GM21717 (cell line): Measurements from ENCODE around the gene PNMA8A.

ENCODE experiments used
- ATAC-seq: cut with Tn5 transposase; IDR thresholded peaks from one replicate; pipeline ENCODE4 v1.9.1; 2021; ENCODE audit warnings: mild to moderate bottlenecking, moderate library complexity; ENCODE audit not compliant: unreplicated experiment

The PNMA8A gene

GRCh38 chr19:46492841-46493235 lies 21.5 kb upstream of the PNMA8A start:
- ATAC-seq: no peak

GRCh38 chr19:46491975-46492682 lies 20.8 kb upstream of the PNMA8A start:
- ATAC-seq: no peak

DNA sequence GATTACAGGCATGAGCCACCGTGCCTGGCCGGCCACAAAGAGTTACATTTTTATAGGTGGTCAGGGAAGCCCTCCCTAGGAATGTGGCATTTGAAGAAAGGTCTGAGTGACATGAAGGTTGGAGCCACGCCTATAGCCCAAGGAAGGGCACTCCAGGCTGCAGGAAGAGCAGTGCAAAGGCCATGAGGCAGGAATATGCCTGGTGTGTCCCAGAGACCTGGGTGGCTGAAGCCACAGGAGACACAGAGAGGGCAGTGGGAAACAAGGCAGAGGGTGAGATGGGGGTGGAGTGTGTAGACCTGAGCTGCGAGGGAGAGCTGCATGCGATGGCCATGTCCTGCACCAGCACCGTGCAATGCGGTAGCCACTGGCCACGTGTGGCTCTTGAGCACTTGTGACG lies 19.4 kb upstream of the PNMA8A start:
- no peak for ATAC-seq

DNA sequence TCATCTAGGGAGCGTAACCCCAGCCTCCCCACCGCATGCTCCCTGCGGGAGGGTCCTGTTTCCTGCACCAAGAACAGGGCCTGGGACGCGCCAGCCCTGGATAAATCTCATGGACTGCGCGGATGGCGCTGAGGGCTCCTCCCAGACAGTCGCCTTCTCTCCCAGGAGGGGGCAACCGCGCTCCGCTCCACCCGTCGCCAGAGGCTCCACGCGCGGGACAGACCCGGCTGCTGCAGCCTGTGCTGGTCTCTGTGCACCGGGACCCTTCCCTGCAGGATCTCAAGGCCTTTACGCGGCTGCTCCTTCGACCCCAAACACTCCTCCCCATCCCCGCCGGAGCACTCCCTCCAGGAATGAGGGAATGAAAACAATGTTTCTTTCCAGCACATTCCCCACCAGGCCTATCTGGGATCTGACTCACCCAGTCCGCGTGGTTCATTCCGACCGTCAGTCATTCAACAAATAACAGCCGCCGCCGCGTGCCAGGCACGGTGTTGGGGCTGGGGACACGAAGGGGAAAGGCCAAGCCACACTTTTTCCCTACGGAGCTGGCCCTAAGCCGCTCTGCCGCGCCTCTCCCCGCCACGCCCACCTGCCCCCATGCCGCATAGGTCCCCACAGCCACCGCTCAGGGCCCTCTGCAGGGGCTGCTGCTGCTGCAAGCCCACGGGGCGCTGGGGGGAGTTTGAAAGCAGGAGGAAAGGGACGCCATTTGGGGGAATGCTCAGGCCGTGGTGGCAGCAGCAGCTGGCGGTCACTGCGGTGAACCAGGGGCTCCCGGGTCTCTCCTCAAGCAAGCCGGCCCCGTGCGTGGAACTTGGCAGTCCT lies 18.3 kb upstream of the PNMA8A start:
- ATAC-seq: no peak

- no peak for ATAC-seq
These were observed 17.2 kb upstream of the PNMA8A start for GRCh38 chr19:46488551-46488950.

- ATAC-seq: no peak
These were observed 16.6 kb upstream of the PNMA8A start for GRCh38 chr19:46487802-46488445.

DNA sequence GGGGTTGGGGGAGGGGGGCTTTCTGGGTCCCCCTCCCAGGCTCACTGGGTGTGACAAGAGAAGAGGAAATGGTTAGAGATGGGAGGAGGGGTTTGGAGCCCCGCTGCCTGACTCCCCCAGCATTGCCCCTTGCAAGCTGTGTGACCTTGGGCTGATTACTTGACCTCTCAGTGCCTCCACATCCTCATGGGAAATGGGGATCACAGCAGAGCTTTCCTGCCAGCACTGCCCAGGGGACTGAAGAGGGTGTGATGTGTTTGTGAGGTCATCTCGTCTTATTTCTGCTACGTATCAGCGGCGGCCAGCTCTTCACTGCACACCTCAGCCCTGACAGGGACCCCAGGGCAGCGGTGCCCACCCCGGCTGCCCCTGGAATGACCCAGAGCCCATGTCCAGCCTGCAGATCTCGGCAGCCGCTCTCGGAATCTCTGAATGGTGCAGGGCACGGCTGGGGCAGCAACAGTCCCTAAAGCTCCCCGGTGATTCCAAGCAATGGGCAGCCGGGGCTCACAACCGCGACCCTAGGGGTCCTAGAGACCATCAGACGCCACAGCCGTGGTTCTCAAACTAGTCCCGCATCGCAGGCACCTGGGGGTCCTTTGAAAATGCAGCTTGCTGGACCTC lies 15.9 kb upstream of the PNMA8A start:
- no peak for ATAC-seq

DNA sequence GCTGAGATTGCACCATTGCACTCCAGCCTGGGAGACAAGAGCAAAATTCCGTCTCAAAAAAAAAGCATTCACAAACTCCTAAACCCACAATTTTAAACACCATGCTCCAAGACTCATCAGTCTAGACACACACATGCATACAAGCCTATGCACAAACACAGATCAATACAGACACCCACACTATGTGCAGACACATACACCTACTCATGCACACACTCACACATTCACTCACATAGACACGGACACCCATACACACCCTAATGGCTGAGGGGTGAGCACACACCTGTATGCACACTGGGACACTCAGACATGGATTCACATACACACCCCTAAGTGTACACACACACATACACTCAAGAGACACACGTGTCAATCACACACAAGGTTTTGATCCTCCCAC lies 15.0 kb upstream of the PNMA8A start:
- no peak for ATAC-seq

DNA sequence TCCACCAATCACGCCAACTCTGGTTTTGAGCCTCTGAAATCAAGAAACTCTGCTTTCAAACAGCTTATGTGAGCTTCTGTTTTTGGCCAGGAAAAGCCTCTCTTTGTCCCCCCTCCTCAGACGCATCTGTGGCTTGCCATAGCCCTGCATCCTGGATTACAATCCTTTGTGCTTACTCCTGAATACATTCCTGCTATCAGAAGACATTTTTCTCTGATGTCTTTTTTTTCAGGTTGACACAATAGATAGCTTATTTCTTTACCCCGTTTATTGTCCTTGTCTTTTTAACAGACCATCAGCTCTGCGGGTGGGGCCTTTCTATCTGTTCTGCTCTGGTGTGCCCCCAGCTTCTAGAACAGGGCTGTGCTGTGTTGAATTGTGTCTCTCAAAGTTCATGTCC lies 13.3 kb upstream of the PNMA8A start:
- ATAC-seq: no peak

DNA sequence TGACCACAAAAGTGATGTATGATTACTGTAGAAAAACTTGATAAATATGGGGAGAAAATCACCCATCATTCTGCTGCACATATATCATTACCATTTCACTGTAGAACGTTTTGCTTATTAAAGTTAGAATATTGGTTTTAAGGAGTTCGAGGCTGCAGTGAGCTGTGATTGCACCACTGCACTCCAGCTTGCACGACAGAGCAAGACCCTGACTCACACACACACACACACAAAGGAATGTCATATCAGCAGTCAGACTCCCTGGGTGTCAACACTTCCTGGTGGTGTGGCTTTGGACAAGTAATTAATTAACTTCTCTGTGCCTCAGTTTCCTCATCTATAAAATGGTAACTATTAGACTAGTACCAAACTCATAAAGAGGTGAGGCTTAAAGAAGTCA lies 11.3 kb upstream of the PNMA8A start:
- ATAC-seq: no peak

DNA sequence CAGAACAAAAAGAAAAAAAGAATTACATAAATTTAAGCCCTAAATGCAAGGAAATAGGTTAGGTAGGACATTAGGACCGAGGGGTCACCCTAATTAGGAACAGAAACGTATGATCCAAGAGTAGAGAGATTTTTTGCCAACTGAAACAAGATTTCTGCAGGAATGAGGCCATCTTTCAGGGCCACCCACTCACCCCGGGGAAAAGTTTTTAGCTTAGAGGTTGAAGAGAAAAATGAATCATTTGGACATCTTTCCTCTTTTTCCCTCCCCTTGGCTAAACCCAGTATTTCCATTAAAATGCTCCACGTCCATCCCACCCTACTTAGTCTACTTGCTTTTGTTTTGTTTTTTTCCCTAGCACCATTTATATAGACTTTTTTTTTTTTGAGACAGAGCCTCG lies 10.6 kb upstream of the PNMA8A start:
- ATAC-seq: no peak

DNA sequence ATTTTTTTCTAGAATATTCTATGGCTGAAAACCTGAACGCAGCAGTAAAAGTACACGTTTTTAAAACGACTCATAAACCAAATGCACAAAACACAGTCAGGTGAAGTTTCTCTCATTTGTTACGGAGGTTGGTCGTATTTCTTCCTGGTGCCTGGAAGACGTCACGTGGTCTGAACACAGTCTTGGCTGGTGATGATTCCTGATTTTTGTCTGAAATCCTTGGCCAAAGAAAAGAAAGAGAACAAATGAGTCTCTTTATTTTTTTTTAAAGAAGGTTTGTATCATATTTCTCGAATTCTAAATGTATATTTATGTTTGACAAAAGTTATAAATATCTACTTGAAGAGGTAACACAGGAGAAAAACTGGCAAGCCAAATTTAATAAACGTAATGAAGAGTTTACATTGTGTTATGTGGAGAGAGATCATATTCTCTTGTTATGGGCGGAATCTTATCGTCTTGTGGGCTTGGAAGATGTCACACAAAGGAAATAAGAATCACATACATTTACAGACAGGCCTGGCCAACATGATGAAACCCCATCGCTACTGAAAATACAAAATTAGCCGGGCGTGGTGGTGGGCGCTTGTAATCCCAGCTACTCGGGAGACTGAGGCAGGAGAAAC lies 10.0 kb upstream of the PNMA8A start:
- ATAC-seq: no peak

- ATAC-seq: no peak
These were observed 9.1 kb upstream of the PNMA8A start for GRCh38 chr19:46480415-46480814.

- ATAC-seq: no peak
These were observed 7.1 kb upstream of the PNMA8A start for GRCh38 chr19:46478356-46478986.

DNA sequence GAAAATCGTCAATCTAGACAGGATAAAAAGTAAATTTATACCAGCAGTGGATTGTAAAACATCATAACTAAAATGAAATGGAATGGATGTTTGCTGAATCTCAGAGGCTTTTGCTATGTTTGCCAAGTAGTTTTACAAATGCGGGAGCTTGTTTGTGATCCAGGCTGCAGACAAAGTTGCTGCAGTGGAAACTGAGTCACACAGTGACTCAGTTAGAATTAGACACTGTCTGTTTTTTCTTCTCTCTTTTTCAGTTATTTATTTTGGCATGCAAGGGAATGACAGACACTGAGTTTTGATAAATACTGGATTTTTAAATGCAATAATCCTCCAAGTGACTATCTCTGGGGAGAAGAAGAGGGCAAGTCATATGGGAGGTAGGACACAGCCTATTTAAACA lies 4.6 kb upstream of the PNMA8A start:
- ATAC-seq: no peak

DNA sequence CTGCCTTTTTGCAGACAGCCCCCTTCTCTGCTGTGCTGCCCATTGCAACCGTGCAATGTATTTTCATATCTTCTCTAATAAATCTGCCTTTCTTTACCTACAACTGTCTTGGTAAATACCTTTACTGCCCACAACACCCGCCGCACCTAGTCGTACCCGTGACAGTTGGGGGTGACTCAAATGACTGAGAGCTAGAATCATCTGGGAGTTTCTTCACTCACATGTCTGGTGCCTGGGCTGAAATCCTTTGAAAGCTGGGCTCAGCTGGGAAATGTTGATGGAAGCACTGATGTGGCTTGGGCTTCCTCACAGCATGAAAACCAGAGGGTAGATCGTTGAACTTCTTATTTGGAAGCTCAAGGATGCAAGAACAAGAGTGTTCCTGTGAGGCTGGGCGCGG lies 2.8 kb upstream of the PNMA8A start:
- ATAC-seq: no peak

- no peak for ATAC-seq
These were observed 1.2 kb upstream of the PNMA8A start for GRCh38 chr19:46472592-46472991.

GRCh38 chr19:46471811-46472543 lies 614 bp upstream of the PNMA8A start:
- ATAC-seq: no peak

DNA sequence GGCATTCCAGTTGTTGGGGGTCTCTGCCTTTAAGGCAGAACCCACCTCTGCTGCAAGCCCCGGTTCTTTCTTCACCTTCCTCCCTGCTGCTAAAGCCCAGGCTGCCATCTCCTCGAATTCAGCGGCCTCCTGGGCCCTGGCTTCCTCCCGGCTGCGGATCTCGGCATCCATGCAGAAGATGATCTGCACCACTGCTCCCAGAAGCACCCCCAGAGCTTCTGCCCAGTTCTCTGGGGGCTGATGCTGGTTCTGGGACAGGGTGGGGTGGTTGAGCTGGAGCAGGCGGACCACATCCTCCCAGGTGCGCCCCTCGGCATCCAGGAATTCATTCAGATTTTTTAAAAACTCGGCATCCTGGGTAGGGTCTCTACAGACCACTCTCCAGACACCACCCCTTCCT lies 987 bp downstream of the PNMA8A start:
- no peak for ATAC-seq
